GM12801 (cell line): Measurements from ENCODE around the gene NOS1AP.

ENCODE experiments used
- TF ChIP-seq, protein P1 (sequence below): IDR thresholded peaks from one replicate; pipeline ENCODE4 v1.5.1; 2011; ENCODE audit warnings: control low read depth; ENCODE audit not compliant: insufficient read length; ENCODE audit errors: extremely low read depth

Gene NOS1AP

DNA sequence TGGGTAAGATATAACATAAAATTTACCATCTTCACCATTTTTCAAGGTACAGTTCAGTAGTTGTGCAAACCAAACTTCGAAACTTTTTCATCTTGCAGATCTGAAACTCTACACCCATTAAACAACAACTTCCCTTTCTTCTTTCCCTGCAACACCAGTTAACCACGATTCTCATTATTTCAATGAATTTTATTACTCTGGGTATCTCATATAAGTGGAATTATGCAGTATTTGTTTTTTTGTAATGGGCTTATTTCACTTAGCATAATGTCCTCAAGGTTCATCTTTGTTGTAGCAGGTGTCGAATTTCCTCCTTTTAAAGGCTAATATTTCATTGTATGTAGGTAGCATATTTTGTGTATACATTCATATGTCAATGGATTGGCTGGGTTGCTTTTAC lies 161.0 kb downstream of the NOS1AP start:
- TF ChIP-seq, protein P1, sequence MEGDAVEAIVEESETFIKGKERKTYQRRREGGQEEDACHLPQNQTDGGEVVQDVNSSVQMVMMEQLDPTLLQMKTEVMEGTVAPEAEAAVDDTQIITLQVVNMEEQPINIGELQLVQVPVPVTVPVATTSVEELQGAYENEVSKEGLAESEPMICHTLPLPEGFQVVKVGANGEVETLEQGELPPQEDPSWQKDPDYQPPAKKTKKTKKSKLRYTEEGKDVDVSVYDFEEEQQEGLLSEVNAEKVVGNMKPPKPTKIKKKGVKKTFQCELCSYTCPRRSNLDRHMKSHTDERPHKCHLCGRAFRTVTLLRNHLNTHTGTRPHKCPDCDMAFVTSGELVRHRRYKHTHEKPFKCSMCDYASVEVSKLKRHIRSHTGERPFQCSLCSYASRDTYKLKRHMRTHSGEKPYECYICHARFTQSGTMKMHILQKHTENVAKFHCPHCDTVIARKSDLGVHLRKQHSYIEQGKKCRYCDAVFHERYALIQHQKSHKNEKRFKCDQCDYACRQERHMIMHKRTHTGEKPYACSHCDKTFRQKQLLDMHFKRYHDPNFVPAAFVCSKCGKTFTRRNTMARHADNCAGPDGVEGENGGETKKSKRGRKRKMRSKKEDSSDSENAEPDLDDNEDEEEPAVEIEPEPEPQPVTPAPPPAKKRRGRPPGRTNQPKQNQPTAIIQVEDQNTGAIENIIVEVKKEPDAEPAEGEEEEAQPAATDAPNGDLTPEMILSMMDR = no peak

DNA sequence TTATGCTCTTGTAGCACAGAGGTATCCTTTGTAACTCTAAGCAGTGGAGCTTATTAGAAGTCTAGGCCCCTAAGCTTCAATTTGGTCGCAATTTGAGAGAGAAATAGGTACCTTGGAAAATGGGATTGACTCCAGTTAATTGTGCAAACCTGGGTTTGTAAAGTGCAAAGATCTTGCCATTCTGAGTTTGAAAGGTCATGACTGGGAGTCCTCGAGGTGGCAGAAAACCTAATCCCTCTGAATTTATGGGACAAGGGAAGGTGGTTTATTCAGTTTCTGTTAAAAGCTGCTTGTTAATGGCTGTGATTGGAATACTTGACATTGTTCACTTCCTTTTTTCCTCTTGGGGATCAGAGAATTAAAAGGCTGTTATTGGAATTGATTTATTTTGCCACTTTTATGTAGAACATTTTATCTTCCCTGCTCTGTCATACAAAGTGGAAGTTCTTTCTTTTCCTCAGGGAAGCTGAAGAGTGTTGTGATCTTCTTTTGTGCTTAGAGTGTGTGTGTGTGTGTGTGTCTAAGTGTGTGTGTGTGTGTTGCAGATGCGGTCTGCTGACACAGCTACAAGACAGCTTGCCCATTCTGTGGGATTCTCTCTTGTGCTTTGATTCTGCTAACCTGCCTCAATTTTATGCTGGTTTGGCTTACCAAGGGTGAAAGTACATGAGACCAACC lies 162.7 kb downstream of the NOS1AP start:
- TF ChIP-seq, protein P1 = no peak

DNA sequence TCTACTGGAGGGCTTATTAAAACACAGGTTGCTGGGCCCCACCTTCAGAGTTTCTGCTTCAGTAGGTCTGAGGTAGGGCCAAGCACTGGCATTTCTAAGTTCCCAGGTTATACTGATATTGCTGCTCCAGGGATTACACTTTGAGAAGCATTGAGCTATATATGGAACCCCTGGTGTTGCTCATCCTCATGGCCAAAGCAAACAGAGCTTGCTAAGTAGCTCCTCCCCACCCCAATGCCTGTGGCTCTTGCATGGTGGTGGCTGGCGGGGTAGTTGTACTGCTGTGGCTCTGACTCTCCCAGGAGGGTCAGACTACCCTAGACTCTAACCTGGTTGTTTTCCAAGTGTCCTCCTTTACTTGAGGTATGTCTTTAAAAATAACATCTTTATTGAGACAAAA lies 163.6 kb downstream of the NOS1AP start:
- TF ChIP-seq, protein P1 = no peak

DNA sequence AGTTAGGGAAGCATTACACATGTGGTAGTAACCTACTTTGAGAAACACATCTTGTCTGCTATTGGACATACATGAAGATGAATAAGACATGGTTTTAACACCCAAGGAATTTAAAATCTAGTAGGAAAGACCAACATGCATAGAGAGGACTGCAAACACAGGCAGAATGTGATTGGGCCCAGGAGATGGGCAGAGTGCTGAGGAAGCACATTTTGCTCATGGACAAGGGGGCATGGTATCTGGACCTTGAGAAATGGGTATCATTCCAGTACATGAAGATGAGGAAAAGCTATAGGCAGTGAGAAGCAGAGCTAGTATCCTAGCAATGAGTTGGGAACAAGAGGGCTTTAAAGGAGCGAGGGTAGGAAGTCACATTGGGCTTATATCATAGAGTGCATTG lies 164.4 kb downstream of the NOS1AP start:
- TF ChIP-seq, protein P1 = no peak

DNA sequence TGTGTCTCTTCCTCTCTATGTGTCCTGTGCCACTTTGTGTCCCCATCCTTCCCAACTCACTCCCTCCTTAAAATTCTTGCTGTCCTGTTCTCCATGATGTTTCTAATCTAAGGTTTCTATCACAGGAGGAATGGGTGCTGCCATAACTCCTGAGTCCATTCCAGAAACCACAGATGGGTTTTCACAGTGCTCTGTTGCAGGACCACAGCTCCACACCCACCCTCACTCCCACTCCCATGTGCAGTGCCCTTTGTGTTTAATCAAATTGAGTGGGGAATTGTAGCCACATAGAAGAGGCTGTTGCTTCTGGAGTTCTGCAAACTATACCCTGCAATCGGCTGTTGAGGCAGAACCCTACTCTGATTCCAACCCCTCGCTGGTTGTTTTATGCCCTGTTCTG lies 165.1 kb downstream of the NOS1AP start:
- TF ChIP-seq, protein P1 = no peak

DNA sequence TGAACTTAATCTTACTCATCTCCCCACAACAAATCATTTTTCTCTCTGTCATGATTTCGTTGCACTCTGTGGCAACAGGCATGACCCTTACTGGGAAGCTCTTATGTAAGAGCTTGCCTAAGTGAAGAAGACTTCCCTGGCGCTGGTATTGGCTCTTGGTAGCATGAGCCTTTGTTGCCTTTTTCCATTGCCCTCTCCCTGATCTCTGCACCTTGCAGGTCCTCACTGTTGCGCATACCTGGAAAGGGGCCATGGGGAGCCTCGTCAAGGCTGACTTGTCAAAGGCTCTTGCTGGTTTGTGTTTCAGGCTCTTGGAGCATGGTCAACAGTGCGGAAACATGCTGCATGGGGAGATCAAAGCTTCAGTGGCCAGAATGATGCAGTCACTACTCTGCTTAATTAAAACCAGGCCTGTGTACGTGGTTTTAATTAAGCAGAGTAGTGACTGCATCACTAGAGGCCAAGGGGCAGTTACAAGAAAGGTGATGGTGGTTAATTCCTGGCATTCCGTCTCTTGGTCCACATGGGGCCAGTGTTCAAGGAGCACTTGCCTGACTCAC lies 165.8 kb downstream of the NOS1AP start:
- TF ChIP-seq, protein P1 = no peak

DNA sequence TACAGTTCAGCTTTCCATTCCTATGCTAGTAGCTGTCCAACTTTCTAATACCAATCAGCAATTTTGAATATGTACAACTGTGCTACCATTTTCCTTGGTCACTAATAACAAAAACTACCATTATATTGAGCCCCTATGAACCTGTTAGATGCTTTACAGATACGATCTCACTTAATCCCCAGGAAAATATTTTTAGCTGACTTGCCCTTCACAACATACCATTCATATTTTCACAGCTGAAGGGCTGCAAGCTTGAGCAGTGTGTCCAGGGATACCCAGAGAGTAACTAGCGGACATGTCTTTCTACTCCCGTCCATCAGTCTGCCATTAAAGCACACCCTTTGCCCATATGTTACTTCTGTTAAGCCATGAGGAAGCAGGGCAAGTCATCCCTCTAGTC lies 166.7 kb downstream of the NOS1AP start:
- TF ChIP-seq, protein P1 = no peak

DNA sequence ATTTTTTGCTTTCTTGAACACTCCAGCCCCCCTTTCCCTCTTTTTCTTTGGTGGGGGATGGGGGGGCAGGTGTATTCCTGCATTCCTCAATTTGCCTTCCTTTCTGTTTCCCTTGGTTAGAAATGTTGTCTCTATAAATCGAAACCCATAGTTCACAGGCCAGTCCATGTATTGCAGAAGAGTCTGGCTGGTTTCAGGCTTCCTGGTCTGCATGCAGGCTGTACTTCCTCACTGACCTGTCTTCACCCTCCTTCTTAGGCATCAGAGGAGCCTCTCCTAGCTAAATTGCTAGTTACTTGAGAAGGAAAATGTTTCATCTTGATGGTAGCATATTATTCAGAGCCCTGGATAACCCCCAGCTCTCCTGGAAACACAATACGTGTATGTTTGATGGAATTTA lies 167.1 kb downstream of the NOS1AP start:
- TF ChIP-seq, protein P1 = no peak
